Activated CD4-positive, alpha-beta T cell treated with anti-CD3 and anti-CD28 coated beads, Interleukin-2, amount 50 U/mL, for 16 hours (primary cell): ENCODE results near the gene TM6SF1.
"Not testable (repeated sequence)": the region's sequence is repeated elsewhere in the genome, so short reads cannot be mapped to it uniquely, and the experiment has no call there.

ENCODE experiments used
- DNase-seq: peaks from one replicate; pipeline ENCODE4 v3.0.0-alpha.2; 2020

The TM6SF1 gene

DNA sequence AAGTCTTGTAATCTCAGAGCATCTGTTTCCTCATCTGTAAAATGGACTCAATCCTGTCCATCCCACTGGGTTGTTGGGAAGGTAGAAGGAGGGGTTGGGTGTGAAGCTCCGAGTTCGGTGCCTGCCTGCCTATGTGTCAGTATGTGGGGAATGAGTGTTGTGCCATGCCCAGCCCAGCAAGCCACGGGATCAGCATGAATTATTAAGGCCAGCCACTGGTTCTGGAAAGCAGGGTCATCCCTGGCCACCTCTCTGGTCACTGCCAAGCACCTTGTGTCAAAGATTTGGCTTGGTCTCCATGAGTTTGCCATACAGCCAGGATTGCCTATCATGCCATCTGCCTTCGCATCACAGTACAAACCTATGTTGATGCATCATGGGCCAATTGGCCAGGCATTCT, 11.5 kb downstream of the TM6SF1 start:
- no peak for DNase-seq

DNA sequence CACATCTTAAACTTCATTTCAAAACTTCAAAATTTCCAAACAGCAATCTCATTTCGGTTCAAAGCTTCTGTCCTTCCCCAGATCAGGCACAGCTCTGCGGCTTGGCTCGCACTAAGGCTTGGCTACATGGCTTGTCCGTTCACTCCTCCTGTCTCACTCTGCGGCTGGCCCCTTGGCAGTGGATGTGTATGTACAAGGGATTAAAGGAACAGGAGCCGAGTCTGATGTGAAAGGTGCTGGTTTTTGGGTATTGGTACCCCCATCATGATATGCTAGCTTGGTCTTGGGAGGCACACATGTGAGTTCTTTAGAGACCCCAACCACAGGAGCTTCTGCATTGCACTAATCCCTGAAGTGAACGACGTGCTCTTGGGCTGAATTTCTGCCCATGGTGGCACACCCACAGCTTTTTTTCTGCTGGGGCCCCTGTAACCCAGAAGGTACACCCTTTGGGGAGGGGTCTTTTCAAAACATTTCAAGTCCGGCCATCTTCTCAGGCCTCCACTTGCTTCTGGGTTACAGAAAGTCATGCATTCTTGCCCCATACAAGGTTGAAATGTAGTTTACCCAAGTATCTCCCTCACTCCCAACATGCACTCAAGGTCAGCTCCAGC, 12.6 kb downstream of the TM6SF1 start:
- no peak for DNase-seq

DNA sequence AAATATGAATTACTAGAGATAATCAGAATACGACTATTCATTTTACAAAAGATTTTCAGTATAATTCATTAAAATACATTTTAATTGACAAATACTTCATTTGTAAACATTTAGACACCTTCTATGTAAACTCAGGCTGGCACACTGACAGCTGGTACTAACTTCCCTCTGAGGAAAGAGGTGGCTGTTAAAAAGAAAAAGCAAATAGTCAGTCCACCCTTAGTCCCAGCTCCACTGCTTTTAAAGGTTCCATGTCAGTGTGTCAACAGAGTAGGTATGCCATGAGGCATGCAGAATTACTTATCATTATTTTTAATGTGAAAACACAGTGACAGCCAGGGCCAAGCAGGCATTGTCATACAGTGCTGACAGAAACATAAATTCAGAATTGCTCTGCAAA, 16.1 kb downstream of the TM6SF1 start:
- DNase-seq = no peak

DNA sequence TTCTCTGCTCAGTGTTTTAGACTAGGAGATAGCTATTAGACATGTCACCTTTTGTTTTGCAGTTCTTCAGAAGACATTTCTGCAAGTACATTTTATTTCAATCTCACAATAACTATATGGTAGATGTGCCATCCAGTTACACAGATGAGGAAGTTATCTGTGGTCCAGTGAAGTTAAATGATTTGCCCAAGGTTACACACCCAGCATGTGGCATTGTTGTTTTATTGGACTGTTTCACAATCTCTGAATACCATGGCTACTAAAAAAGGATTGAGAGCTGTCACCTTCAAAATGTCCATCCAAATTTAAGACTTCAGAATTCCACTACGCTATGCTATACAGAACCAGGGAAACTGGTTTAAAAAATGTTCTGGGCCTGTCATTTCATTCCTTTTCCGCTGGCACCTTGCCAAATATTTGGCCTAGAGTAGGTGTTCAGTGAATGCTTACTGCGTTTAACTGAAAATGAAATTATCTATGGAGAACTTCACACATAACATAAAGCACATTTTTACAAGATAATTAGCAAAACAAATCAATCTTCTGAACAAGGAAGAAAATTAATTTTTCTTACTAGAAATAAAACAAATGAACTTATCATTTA, 20.2 kb downstream of the TM6SF1 start:
- DNase-seq = no peak

DNA sequence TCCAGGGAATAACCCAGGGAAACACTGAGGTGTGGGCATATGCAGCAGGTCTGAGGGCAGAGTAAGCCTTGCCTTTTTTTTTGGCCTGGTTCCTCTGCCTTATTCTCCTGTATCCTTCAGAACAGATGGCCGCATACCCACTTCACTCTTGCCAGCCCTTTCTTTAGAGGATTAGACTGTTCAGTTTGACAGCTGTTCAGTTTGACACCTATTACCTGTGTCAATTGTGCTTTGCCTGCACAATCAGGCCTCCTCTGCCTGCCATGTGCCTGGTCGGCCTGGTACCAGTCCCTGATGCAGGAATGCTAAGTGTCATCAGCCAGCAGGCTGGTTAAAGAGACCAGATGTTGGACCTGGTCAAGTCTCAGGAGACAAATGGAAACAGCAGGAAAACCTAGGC, 22.3 kb downstream of the TM6SF1 start:
- DNase-seq = no peak

DNA sequence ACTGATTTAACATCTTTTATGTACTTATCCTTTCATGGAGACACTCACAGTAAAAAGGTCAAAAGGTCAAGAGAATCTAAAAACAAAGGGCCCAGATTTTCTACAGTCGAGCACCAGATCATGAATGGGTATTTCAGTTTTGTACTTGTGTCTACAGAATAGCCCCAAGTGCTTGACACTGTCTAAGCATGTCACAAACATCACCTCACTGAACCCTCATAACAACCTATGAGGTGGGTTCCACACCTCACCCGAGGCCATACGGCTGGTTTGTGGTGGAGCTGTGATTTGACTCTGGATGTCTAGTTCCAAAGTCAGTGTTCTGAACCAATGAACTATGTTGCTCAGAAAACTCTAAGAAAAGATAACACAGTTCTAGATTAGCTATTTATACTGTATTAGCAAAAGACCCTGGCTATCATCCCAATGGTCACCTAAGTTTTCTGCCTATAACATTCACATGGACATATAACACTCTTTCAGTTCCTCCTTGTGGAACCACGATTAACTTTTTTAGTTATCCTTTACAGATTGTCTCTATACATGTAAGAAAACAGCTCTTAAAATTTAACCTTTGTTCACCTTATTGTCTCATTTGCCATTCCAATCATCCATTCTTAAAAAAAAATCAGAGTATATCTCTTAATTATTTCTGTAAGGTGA, 25.5 kb downstream of the TM6SF1 start:
- DNase-seq = no peak

DNA sequence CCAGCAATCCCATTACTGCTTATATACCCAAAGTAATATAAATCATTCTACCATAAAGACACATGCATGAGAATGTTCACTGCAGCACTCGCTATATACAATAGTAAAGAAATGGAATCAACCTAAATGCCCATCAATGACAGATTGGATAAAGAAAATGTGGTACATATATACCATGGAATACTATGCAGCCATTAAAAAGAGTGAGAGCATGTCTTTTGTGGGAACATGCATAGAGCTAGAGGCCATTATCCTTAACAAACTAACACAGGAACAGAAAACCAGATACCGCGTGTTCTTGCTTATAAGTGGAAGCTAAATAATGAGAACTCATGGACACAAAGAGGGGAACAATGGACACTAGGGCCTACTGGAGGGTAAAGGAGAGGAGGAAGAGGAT, 34.7 kb downstream of the TM6SF1 start:
- not testable (repeated sequence) for DNase-seq

DNA sequence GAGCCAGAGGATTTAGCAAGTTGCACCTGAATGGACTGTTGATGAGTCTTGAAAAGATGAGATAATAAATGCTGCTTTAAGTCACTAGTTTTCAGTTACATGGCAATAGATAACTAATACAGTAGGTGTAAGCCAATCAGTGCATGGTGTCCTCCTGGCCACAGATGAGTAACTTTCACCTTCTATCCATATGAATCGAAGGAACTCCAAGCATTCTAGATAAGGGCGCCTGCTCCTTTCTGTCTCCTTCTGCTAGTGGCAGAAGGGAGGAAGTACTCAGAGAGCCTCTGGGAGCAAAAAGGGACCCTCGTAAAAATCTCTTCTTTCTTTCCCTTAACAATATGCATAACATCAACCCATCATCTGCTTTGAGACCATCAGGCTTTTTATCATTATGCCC, 37.3 kb downstream of the TM6SF1 start:
- DNase-seq = no peak

DNA sequence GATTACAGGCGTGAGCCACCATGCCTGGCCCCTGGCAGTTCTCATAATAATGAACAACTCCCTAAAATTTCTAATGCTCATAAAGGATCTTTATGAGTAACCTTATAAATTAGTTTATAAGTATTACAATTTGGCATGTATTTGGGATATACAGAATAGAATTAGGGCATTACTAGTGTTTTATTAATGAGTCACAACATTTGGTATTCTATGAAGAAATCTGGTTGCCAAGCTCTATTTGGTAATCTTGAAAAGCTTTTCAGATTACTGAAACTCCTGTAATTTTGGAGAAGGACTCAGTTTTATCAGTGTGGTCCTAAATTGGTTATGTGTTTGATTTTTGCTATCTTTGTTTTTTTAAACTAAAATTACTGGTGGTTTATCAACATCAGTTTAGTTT, 45.8 kb downstream of the TM6SF1 start:
- no peak for DNase-seq

DNA sequence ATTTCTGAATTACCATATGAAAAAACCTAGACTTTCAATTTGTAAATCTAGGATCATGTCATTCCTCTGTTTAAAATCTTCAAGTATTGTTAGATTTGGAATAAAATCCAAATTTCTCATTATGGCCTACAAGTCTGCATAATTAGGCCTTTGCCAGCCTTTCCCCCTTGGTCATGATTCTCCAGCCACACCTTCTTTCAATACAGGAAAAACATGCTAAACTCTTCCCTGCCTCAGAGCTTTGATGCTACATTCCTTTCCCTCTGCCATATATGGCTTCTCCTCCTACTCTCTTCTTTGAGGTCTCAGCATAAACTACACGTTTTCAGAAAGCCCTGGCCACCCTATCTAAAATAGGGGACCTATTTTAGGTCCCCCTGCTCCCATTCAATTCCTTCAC, 48.5 kb downstream of the TM6SF1 start:
- no peak for DNase-seq

DNA sequence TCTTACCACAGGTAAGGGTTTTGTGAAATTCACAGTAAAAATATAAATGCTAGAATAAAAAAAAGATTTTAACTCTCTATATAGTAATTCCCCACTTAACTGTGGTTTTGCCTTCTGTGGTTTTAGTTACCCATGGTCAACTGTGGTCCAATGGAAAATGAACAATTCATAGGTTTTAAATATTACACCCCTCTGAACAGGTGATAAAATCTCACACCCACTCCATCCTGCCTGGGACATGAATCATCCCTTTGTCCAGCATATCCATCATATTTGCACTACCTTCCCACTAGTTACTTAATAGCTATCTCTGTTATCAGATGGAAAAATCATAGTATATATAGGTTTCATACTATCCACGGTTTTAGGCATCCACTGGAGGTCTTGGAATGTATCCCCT, 50.9 kb downstream of the TM6SF1 start:
- DNase-seq = no peak

DNA sequence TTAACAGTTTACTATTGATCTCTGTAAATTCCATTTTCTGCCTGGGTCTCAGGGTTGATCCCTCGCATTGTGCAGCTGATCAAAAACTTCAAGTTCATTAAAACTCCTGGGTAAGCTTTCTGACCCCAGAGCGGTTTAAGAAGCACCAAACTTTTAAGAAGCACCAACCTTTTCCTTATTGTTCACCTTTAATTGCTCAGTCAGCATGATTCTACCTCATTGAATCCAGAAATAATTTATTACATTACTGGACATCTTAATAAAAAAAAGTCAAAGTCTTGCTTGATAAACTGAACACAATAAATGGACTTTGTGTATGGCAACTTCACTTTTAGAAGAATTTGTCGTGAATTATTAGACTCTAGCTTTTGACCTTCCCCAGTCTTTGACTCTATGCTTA, 53.3 kb downstream of the TM6SF1 start:
- no peak for DNase-seq

DNA sequence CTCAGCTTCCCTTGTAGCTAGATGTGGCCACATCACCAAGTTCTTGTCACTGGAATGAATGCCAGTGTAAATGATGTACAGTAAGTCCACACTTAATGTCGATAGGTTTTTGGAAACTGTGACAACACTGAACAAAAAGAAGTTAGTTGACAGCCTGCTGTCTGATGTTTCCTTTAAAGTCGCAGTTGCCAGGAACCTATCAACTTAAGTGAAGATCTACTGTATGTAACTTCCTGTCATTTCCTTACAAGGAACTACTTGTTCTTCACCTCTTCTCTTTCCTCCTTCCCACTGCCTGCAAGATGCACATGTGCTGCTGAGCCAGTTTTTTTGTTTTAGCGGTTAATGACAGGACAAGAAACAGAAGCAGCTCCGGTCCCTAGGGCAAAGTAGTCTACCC, 55.6 kb downstream of the TM6SF1 start:
- peak; percentile 35 for DNase-seq

DNA sequence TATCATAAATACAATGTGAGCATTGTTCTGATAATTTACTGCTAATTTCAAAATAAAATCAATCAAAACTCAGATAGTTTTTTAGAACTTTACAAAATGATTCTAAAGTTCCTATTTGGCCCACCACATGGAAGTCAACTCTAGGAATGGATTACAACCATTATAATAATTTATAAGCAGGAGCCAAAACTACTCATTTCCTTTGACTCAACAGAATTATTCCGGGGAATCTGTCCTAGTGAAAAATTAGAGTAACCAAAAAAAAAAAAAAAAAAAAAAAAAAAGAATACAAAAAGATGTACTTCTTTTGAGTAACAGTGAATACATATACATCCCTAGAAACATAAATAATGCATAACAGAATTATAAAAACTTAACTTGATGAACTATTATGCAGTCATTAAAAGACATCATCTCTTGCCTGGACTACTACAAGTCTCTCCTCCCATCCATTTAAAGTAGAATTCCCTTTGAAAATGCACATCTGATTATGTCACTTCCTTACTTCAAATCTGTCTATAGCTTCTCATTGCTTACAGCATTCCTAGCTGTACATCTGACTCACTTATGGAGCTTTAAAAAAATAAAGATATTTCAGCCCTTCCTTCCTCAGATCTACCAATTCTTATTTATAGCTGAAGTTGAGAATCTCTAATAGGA, 56.8 kb downstream of the TM6SF1 start:
- no peak for DNase-seq

DNA sequence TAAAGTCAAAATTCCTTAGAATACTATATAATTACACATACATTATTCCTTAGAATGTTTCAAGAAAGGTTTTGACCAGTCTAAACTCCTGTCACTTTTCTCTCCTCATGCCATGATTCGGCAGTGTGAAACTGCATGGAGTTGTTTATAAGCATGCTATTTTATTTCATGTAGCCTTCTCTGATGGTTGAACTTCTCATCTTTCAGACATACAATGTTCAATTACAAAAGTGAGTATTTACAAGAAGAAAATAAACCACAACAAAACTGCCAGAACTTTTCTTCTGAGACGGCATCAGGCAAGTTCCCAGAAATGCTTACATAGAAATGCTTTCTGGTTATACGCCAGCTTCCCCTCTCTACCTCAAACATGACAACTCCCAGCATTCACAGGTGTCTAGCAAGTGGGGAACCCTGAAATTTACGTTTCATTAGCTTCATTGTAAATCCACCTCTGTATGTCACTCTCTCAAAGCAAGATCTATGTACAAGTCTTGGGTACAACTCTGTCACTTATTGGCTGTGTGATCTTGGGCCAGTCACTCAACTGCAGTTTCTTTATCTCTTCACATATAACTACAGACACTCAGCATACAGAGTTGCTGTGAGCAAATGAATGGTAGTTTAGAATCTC, 57.4 kb downstream of the TM6SF1 start:
- peak; percentile 69 for DNase-seq

DNA sequence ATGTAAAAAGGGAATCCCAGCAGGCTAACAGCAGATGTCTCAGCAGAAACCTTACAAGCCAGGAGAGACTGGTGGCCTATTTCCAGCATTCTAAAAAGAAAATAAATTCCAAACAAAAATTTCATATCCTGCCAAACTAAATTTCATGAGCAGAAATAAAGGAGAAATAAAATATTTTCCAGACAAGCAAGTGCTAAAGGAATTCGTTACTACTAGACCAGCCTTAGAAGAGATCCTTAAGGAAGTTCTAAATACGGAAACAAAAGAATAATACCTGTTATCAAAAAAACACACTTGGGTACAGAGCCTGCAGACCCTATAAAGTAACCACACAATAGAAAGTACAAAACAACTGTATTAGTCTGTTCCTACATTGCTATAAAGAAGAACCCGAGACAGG, 58.8 kb downstream of the TM6SF1 start:
- DNase-seq = no peak

DNA sequence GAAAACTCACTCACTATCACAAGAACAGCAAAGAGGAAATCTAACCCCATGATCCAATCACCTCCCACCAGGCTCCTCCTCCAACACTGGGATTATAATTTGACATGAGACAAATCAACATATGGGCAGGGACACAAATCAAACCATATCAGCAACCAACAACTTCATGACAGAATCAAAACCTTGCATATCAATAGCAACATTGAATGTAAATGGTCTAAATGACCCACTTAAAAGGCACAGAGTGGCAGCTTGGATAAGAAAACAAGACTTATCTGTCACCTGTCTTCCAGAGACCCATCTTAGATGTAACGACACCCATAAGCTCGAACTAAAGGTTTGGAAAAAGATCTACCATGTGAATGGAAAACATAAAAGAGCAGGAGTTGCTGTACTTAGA, 59.4 kb downstream of the TM6SF1 start:
- DNase-seq = no peak

DNA sequence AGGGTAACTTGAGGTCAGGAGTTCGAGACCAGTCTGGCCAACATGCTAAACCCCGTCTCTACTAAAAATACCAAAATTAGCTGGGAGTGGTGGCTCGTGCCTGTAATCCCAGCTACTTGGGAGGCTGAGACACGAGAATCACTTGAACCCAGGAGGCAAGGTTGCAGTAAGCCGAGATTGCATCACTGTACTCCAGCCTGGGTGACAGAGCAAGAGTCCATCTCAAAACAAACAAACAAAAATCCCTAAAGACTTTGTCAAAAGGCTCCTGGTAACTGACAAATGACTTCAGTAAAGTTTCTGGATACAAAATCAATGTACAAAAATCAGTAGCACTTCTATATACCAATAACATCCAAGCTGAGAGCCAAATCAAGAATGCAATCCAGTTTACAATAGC, 62.1 kb downstream of the TM6SF1 start:
- not testable (repeated sequence) for DNase-seq

DNA sequence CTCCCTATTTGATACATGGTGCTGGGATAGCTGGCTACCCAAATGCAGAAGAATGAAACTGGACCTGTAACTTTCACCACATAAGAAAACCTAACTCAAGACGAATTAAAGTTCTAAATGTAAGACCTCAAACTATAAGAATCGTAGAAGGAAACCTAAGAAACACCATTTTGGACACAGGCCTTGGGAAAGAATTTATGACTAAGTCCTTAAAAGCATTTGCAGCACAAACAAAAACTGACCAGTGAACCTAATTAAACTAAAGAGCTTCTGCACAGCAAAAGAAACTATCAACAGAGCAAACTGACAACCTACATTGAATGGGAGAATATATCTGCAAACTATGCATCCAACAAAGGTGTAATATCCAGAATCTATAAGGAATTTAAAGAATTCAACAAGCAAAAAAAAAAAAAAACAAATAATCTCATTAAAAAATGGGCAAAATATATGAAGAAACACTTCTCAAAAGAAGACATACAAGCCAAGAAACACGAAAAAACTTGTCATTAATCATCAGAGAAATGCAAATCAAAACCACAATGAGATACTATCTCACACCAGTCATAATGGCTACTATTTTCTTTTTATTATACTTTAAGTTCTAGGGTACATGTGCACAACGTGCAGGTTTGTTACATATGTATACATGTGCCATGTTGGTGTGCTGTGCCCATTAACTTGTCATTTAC, 63.2 kb downstream of the TM6SF1 start:
- no peak for DNase-seq

DNA sequence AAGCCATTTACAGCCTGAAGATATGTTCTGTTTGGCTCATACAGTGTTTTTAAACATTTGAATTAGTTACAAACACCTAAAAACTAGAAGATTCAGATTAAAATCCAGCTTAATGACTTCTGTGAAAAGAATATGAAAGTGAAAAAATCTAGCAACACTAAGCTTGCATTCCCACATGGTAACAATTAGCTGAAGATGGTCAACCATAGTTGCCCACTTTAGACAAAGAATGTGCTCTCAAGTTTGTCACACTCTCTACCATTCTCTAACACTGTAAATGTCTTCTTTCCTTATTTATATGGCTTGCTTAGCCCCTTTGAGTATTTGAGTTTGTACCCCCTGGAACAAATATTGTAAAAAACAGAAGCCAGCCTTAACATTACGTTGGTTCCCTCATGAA, 67.4 kb downstream of the TM6SF1 start:
- DNase-seq = no peak

DNA sequence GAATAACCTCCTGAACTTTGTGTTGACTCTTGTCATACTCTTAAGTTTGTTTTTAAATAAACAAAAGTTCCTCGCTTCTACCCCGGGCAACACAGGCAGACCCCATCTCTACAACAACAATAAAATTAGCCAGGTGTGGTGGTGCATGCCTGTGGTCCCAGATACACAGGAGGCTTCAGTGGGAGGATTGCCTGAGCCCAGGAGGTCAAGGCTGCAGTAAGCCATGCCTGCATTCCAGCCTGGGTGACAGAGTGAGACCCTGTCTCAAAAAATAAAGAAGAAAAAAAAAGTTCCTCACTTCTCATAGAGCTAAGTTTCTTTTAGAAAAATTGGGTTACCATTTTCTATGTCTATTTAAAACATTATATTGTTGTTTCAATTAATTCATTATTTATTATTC, 70.9 kb downstream of the TM6SF1 start:
- no peak for DNase-seq

DNA sequence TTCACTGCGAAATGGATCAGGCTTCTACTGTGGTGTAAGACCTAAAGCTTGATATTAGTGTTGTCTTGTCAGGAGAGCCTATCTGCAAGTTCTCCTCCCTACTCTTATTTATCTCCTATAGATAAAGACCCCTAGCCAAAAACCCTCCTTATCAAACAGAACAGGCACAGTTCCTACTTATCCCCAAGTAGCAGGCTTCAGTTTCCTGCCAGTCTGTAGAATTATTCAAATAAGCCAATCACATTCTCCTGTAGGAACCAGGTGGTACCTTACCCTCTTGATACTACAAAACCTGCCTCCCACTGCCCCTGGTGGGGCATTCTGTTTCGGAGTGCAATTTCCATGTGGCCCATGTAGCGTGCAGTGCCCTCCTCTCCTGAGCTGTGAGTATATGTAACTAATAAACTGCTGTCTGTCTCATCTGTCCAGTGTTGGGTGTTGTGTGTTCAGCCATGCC, 71.5 kb downstream of the TM6SF1 start:
- DNase-seq = no peak

DNA sequence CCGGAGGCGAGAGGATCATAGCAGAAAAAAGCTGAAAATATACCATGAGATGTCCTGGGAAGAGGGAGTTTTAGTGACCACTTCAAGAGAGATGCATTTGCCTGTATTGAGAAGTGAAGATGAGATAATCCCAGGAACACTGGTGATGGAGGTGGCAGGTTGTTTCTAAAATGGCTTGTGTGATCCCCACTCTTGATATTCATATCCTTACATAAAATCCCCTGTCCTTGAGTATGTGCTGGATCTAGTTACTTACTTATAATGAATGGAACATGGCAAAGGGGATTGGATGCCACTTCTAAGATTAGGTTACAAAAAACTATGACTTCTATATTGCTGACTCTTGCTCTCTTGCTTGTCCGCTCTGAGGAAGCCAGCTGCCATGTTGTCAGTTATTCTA, 78.1 kb downstream of the TM6SF1 start:
- DNase-seq = no peak
